ENCODE measurements around the gene MAGEB6.

- TF ChIP-seq POLR2AphosphoS5 (IDR thresholded peaks at IDR 0.05) = no peak
- TF ChIP-seq, protein P1, sequence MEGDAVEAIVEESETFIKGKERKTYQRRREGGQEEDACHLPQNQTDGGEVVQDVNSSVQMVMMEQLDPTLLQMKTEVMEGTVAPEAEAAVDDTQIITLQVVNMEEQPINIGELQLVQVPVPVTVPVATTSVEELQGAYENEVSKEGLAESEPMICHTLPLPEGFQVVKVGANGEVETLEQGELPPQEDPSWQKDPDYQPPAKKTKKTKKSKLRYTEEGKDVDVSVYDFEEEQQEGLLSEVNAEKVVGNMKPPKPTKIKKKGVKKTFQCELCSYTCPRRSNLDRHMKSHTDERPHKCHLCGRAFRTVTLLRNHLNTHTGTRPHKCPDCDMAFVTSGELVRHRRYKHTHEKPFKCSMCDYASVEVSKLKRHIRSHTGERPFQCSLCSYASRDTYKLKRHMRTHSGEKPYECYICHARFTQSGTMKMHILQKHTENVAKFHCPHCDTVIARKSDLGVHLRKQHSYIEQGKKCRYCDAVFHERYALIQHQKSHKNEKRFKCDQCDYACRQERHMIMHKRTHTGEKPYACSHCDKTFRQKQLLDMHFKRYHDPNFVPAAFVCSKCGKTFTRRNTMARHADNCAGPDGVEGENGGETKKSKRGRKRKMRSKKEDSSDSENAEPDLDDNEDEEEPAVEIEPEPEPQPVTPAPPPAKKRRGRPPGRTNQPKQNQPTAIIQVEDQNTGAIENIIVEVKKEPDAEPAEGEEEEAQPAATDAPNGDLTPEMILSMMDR (IDR thresholded peaks at IDR 0.05) = no peak
- no peak for TF ChIP-seq POLR2A (IDR thresholded peaks at IDR 0.05)
- TF ChIP-seq EP300 (IDR thresholded peaks at IDR 0.05) = no peak
These were observed 15.8 kb downstream of the MAGEB6 start for GRCh38 chrX:26208012-26208411.
